ENCODE results near the gene WDPCP. TPM values are rescaled to one million over a fixed set of nuclear protein-coding genes. Genes with fewer than 3 reads are reported as not detected.
"Not testable (repeated sequence)": the region's sequence is repeated elsewhere in the genome, so short reads cannot be mapped to it uniquely, and the experiment has no call there.

The WDPCP gene
- total RNA-seq, 1 donor from 2014 or later = 5.7 TPM

DNA sequence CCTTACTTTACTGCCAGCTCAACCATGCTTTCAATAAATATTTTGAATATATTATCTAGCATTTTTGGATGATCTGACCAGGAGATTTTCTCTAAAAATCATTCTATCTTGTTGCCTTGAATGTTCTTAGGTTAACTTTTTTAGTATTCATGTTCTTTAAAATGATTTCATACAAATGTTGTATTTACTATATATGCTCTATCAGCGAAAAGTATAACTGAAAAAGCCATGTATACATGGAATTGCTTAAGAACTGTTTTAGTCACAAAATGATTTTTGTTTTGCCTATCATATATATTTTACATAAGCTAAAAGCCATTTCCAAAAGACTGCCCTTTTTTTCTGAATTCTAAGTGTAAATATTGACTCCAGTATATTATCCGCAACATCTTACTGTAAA is 213.9 kb downstream of the WDPCP start:
- no peaks in the 10 kb centered on the region for H3K9me3 Mint-ChIP-seq (ENCODE audit: unreplicated experiment)
- no peak overlapping the region for H3K4me3 Mint-ChIP-seq (ENCODE audit: unreplicated experiment)
- DNase-seq (ENCODE audit: low spot score) = no peak
- TF ChIP-seq, protein P1, sequence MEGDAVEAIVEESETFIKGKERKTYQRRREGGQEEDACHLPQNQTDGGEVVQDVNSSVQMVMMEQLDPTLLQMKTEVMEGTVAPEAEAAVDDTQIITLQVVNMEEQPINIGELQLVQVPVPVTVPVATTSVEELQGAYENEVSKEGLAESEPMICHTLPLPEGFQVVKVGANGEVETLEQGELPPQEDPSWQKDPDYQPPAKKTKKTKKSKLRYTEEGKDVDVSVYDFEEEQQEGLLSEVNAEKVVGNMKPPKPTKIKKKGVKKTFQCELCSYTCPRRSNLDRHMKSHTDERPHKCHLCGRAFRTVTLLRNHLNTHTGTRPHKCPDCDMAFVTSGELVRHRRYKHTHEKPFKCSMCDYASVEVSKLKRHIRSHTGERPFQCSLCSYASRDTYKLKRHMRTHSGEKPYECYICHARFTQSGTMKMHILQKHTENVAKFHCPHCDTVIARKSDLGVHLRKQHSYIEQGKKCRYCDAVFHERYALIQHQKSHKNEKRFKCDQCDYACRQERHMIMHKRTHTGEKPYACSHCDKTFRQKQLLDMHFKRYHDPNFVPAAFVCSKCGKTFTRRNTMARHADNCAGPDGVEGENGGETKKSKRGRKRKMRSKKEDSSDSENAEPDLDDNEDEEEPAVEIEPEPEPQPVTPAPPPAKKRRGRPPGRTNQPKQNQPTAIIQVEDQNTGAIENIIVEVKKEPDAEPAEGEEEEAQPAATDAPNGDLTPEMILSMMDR (IDR thresholded peaks at IDR 0.05; ENCODE audit: unreplicated experiment) = no peak
- H3K4me1 Mint-ChIP-seq (ENCODE audit: unreplicated experiment) = no peaks in the 10 kb centered on the region
- H3K36me3 Mint-ChIP-seq (ENCODE audit: low read depth, unreplicated experiment) = no peaks in the 10 kb centered on the region
- H3K27me3 Mint-ChIP-seq (ENCODE audit: unreplicated experiment) = no peaks in the 10 kb centered on the region
- no peak overlapping the region for H3K27ac Mint-ChIP-seq (ENCODE audit: unreplicated experiment)

DNA sequence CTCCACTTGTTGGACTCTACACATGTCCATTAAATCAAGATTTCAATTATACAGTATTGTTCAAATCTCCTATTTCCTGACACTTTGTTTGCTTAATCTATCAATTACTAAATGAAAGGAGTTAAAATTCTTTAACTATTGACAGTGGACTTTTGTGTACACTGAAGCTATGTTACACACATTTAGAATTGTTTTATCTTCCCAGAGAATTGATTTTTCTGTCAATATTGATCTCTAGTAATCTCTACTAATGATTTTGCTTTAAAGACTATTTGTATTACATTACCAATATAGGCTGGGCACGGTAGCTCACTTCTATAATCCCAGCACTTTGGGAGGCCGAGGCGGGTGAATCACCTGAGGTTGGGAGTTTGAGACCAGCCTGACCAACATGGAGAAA is 215.7 kb downstream of the WDPCP start:
- Mint-ChIP-seq H3K27ac (ENCODE audit: unreplicated experiment) (no peak overlapping the region), H3K9me3 (ENCODE audit: unreplicated experiment) (no peaks in the 10 kb centered on the region), H3K36me3 (ENCODE audit: low read depth, unreplicated experiment) (no peaks in the 10 kb centered on the region), H3K4me1 (ENCODE audit: unreplicated experiment) (no peaks in the 10 kb centered on the region), H3K4me3 (ENCODE audit: unreplicated experiment) (no peak overlapping the region), H3K27me3 (ENCODE audit: unreplicated experiment) (no peaks in the 10 kb centered on the region)
- DNase-seq (ENCODE audit: low spot score) = no peak
- TF ChIP-seq, protein P1 (IDR thresholded peaks at IDR 0.05; ENCODE audit: unreplicated experiment) = no peak

DNA sequence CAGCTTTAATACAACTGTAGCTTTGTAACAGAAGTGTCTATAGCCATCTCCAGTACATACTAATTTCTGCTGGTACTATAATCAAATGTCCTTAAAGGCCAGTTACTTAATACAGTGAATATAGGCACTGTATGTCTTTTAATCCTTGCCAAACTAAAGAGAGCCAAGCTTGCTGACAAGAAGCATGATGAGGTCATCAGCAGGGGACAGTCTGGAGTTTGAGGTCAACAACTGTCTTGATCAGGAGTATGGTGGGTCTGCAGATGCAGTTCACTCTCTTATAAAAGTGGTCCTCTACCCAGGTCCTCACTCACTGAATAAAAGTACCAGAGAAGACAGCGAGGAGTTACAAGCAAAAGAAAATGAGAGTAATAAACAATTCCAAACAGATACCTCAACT is 219.1 kb downstream of the WDPCP start:
- H3K4me1 Mint-ChIP-seq (ENCODE audit: unreplicated experiment) = no peaks in the 10 kb centered on the region
- no peak overlapping the region for H3K27ac Mint-ChIP-seq (ENCODE audit: unreplicated experiment)
- H3K4me3 Mint-ChIP-seq (ENCODE audit: unreplicated experiment) = no peak overlapping the region
- DNase-seq (ENCODE audit: low spot score) = no peak
- H3K9me3 Mint-ChIP-seq (ENCODE audit: unreplicated experiment) = no peaks in the 10 kb centered on the region
- no peaks in the 10 kb centered on the region for H3K27me3 Mint-ChIP-seq (ENCODE audit: unreplicated experiment)
- TF ChIP-seq, protein P1 (IDR thresholded peaks at IDR 0.05; ENCODE audit: unreplicated experiment) = no peak
- H3K36me3 Mint-ChIP-seq (ENCODE audit: low read depth, unreplicated experiment) = no peaks in the 10 kb centered on the region

DNA sequence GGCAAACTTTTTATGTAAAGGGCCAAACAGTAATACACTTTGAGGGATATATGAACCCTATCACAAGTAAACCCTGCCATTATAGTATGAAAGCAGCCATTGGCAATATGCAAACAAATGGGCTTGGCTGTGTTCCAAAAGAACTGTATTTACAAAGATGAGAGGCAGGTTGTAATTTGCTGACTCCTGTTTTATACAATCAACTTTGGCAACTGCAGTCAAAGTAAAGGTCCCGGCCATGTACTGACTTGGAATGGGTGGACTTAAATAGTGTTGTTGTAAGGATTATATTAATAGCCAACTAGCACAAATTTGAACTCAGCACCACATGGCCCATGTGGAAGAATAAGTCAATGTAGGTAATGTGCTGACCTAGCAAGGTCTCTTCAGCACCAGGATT is 223.4 kb downstream of the WDPCP start:
- TF ChIP-seq, protein P1 (IDR thresholded peaks at IDR 0.05; ENCODE audit: unreplicated experiment) = no peak
- H3K27ac Mint-ChIP-seq (ENCODE audit: unreplicated experiment) = no peak overlapping the region

DNA sequence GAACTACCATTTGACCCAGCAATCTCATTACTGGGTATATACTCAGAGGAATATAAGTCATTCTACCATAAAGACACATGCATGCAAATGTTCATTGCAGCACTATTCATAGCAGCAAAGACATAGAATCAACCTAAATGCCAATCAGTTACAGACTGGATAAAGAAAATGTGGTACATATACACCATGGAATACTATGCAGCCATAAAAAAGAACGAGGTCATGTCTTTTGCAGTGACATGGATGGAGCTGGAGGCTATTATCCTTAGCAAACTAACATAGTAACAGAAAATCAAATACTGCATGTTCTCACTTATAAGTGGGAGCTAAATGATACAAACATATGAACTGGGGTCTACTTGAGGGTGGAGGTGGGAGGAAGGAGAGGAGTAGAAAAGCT is 230.6 kb downstream of the WDPCP start:
- H3K4me1 Mint-ChIP-seq (ENCODE audit: unreplicated experiment); H3K4me3 Mint-ChIP-seq (ENCODE audit: unreplicated experiment); H3K36me3 Mint-ChIP-seq (ENCODE audit: low read depth, unreplicated experiment); H3K27me3 Mint-ChIP-seq (ENCODE audit: unreplicated experiment); DNase-seq (ENCODE audit: low spot score); H3K27ac Mint-ChIP-seq (ENCODE audit: unreplicated experiment); H3K9me3 Mint-ChIP-seq (ENCODE audit: unreplicated experiment): not testable (repeated sequence)

More for the DNA sequence above, 223.4 kb downstream of the WDPCP start:
- DNase-seq (ENCODE audit: low spot score) = no peak
- Mint-ChIP-seq H3K27me3 (ENCODE audit: unreplicated experiment) (no peaks in the 10 kb centered on the region), H3K4me1 (ENCODE audit: unreplicated experiment) (no peaks in the 10 kb centered on the region), H3K36me3 (ENCODE audit: low read depth, unreplicated experiment) (no peaks in the 10 kb centered on the region), H3K9me3 (ENCODE audit: unreplicated experiment) (no peaks in the 10 kb centered on the region), H3K4me3 (ENCODE audit: unreplicated experiment) (no peak overlapping the region)

DNA sequence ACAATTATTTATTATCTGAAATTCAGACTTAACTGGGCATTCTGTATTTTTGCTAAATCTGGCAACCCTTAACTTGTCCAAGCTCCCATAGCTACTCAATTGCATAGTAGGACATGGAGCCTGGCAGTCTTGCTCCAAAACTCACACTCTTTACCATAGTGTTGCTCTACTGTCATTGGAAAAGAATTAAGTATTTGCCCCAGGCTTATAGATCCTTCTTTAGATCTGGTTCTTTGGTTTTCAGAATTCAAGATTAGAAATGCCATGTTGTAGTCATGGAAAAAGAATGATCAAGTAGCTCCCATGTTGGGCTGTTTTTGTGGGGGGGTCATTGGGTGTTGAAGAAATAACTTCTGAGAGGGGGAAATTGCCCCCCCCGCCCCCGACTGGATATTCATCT is 240.9 kb downstream of the WDPCP start:
- no peak overlapping the region for H3K27ac Mint-ChIP-seq (ENCODE audit: unreplicated experiment)
- H3K27me3 Mint-ChIP-seq (ENCODE audit: unreplicated experiment) = peaks cover 1% of the 10 kb centered on the region
- H3K9me3 Mint-ChIP-seq (ENCODE audit: unreplicated experiment) = no peaks in the 10 kb centered on the region
- DNase-seq (ENCODE audit: low spot score) = no peak
- H3K4me1 Mint-ChIP-seq (ENCODE audit: unreplicated experiment) = no peaks in the 10 kb centered on the region
- TF ChIP-seq, protein P1 (IDR thresholded peaks at IDR 0.05; ENCODE audit: unreplicated experiment) = no peak
- no peak overlapping the region for H3K4me3 Mint-ChIP-seq (ENCODE audit: unreplicated experiment)
- no peaks in the 10 kb centered on the region for H3K36me3 Mint-ChIP-seq (ENCODE audit: low read depth, unreplicated experiment)

All from endothelial cell (in vitro differentiated cells).